ENCODE measurements around the gene RSRC1.

Gene RSRC1

DNA sequence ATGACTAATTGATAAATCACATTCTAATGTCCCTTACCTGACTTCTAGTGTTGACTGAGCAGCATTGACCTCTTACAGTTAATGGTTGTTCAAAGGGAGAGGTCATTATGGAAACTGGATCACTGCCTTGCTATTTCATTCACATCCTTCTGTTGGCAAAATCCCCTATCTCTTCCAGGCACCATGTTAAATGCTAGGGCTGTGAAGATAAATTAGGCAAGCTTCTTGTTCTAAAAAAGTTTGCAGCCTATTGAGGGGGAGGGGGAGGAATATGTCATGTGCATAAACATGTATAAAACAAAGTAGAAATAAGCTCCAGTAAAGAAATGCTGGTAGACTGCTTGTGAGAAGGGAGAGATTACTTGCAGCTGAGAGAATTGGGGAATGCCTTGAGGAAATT, 376.3 kb downstream of the RSRC1 start:
- H4K91ac ChIP-seq (ENCODE audit: low read depth, low read length) = no peak overlapping the region
- H3K9ac ChIP-seq (ENCODE audit: low read length) = no peak overlapping the region
- no peak overlapping the region for H3K4me2 ChIP-seq (ENCODE audit: low read length)
- H2AFZ ChIP-seq (ENCODE audit: insufficient read depth, low read length, poor library complexity) = no peak overlapping the region
- H3K4me3 ChIP-seq (ENCODE audit: low read depth, low read length) = no peak overlapping the region
- no peak overlapping the region for H4K8ac ChIP-seq (ENCODE audit: low read depth, low read length)
- no peak overlapping the region for H3K18ac ChIP-seq (ENCODE audit: low read length)
- H2BK5ac ChIP-seq (ENCODE audit: low read depth, low read length, poor library complexity) = no peak overlapping the region
- H4K12ac ChIP-seq (ENCODE audit: low read depth, low read length) = no peak overlapping the region
- H3K9me3 ChIP-seq (ENCODE audit: insufficient read depth, low read depth, low read length) = no peaks in the 10 kb centered on the region
- no peaks in the 10 kb centered on the region for H3K79me2 ChIP-seq (ENCODE audit: control insufficient read depth, insufficient read depth, low read length, poor library complexity)
- no peak overlapping the region for H3K27ac ChIP-seq (ENCODE audit: low read depth, low read length)
- no peak overlapping the region for H2BK12ac ChIP-seq (ENCODE audit: low read length)
- DNase-seq = peak in 1 of 2 donors; percentile 58
- H3K79me1 ChIP-seq (ENCODE audit: low read length) = no peaks in the 10 kb centered on the region
- H3K14ac ChIP-seq (ENCODE audit: low read length) = no peak overlapping the region
- no peak overlapping the region for H3K4ac ChIP-seq (ENCODE audit: low read depth, low read length)
- no peak overlapping the region for H2AK5ac ChIP-seq (ENCODE audit: low read length)
- no peak overlapping the region for H2BK120ac ChIP-seq (ENCODE audit: insufficient read depth, low read length, poor library complexity)
- H3K23ac ChIP-seq (ENCODE audit: low read length) = no peak overlapping the region
- no peaks in the 10 kb centered on the region for H3K36me3 ChIP-seq (ENCODE audit: control insufficient read depth in 1 of 2, insufficient read depth in 2 of 2, low read length in 2 of 2)
- no peaks in the 10 kb centered on the region for H3K4me1 ChIP-seq (ENCODE audit: control insufficient read depth in 1 of 2, insufficient read depth in 2 of 2, low read length in 2 of 2)
- H3K27me3 ChIP-seq (ENCODE audit: insufficient read depth, low read length) = no peaks in the 10 kb centered on the region

DNA sequence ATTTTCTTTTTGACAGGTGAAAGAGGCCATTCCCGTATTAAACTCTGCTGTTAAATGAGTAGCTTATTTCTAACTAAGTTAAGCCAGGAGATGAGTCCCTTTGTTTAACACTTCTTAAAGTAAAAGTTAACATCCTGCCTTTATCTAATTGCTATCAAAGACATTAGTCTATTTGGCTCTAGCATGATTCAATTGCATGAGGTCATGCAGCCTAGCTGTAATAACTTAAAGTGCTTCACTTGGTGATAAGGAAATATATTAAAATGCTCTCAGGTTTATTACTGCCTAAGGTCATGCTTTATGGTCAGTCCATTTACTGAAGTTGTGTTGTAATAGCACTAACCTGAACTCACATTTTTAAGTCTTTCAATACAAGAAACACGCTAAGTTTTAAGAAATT, 378.8 kb downstream of the RSRC1 start:
- no CpG with 5 or more reads among the region's 2 CpGs for WGBS (ENCODE audit: extremely low coverage, insufficient coverage, insufficient read length)
- Histone ChIP-seq H2BK12ac (ENCODE audit: low read length) (no peak overlapping the region), H3K27ac (ENCODE audit: low read depth, low read length) (no peak overlapping the region), H3K4me1 (ENCODE audit: control insufficient read depth in 1 of 2, insufficient read depth in 2 of 2, low read length in 2 of 2) (no peaks in the 10 kb centered on the region), H2BK120ac (ENCODE audit: insufficient read depth, low read length, poor library complexity) (no peak overlapping the region), H2AK5ac (ENCODE audit: low read length) (no peak overlapping the region), H4K12ac (ENCODE audit: low read depth, low read length) (no peak overlapping the region), H3K4me2 (ENCODE audit: low read length) (no peak overlapping the region), H3K27me3 (ENCODE audit: insufficient read depth, low read length) (no peaks in the 10 kb centered on the region), H3K23ac (ENCODE audit: low read length) (no peak overlapping the region), H4K91ac (ENCODE audit: low read depth, low read length) (no peak overlapping the region), H2AFZ (ENCODE audit: insufficient read depth, low read length, poor library complexity) (no peak overlapping the region), H3K9ac (ENCODE audit: low read length) (no peak overlapping the region), H3K4ac (ENCODE audit: low read depth, low read length) (no peak overlapping the region), H2BK5ac (ENCODE audit: low read depth, low read length, poor library complexity) (no peak overlapping the region), H3K18ac (ENCODE audit: low read length) (no peak overlapping the region), H3K36me3 (ENCODE audit: control insufficient read depth in 1 of 2, insufficient read depth in 2 of 2, low read length in 2 of 2) (no peaks in the 10 kb centered on the region), H3K79me1 (ENCODE audit: low read length) (no peaks in the 10 kb centered on the region), H3K9me3 (ENCODE audit: insufficient read depth, low read depth, low read length) (no peaks in the 10 kb centered on the region), H3K4me3 (ENCODE audit: low read depth, low read length) (no peak overlapping the region), H3K79me2 (ENCODE audit: control insufficient read depth, insufficient read depth, low read length, poor library complexity) (no peaks in the 10 kb centered on the region), H3K14ac (ENCODE audit: low read length) (no peak overlapping the region), H4K8ac (ENCODE audit: low read depth, low read length) (no peak overlapping the region)
- DNase-seq = no peak

DNA sequence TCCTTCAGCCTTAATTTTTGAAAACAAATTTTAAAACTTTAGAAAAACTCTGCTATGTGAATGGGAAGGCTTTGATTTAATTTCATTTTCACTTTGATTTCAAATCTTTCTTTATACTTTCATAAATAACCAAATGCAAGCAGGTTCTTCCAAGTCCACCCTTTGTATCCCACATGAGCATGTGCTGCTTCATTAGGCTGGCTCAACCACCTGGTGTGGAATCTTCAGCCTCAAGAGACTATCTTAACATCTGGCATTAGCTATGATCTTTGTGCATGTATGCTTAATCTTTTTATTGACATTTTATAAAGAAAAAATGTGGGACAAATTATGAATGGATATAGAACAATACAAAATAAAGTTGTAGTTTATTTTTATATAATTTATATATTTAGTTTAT, 379.3 kb downstream of the RSRC1 start:
- no peaks in the 10 kb centered on the region for H3K27me3 ChIP-seq (ENCODE audit: insufficient read depth, low read length)
- H2AK5ac ChIP-seq (ENCODE audit: low read length) = no peak overlapping the region
- no peak overlapping the region for H3K9ac ChIP-seq (ENCODE audit: low read length)
- H3K4me2 ChIP-seq (ENCODE audit: low read length) = no peak overlapping the region
- no peak overlapping the region for H4K12ac ChIP-seq (ENCODE audit: low read depth, low read length)
- H2BK5ac ChIP-seq (ENCODE audit: low read depth, low read length, poor library complexity) = no peak overlapping the region
- H3K4me1 ChIP-seq (ENCODE audit: control insufficient read depth in 1 of 2, insufficient read depth in 2 of 2, low read length in 2 of 2) = no peaks in the 10 kb centered on the region
- H3K18ac ChIP-seq (ENCODE audit: low read length) = no peak overlapping the region
- no peaks in the 10 kb centered on the region for H3K9me3 ChIP-seq (ENCODE audit: insufficient read depth, low read depth, low read length)
- H4K91ac ChIP-seq (ENCODE audit: low read depth, low read length) = no peak overlapping the region
- H3K36me3 ChIP-seq (ENCODE audit: control insufficient read depth in 1 of 2, insufficient read depth in 2 of 2, low read length in 2 of 2) = no peaks in the 10 kb centered on the region
- H2BK12ac ChIP-seq (ENCODE audit: low read length) = no peak overlapping the region
- H2AFZ ChIP-seq (ENCODE audit: insufficient read depth, low read length, poor library complexity) = no peak overlapping the region
- H3K4ac ChIP-seq (ENCODE audit: low read depth, low read length) = no peak overlapping the region
- H3K23ac ChIP-seq (ENCODE audit: low read length) = no peak overlapping the region
- H3K14ac ChIP-seq (ENCODE audit: low read length) = no peak overlapping the region
- no peak overlapping the region for H2BK120ac ChIP-seq (ENCODE audit: insufficient read depth, low read length, poor library complexity)
- H3K79me1 ChIP-seq (ENCODE audit: low read length) = no peaks in the 10 kb centered on the region
- H3K79me2 ChIP-seq (ENCODE audit: control insufficient read depth, insufficient read depth, low read length, poor library complexity) = no peaks in the 10 kb centered on the region
- H3K4me3 ChIP-seq (ENCODE audit: low read depth, low read length) = no peak overlapping the region
- H3K27ac ChIP-seq (ENCODE audit: low read depth, low read length) = no peak overlapping the region
- no peak for DNase-seq
- no peak overlapping the region for H4K8ac ChIP-seq (ENCODE audit: low read depth, low read length)

DNA sequence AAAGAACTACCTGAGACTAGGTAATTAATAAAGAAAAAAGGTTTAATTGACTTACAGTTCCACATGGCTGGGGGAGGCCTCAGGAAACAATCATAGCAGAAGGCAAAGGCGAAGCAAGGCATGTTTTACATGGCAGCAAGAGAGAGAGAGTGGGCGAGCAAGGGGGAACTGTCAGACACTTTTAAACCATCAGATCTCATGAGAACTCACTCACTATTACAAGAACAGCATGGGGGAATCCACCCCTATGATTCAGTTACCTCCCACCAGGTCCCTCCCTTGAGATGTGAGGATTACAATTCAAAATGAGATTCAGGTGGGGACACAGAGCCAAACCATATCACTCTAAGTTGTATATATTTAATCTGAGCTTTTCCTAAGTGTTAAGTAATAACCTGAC, 382.1 kb downstream of the RSRC1 start:
- H3K4me1 ChIP-seq (ENCODE audit: control insufficient read depth in 1 of 2, insufficient read depth in 2 of 2, low read length in 2 of 2) = no peaks in the 10 kb centered on the region
- DNase-seq = no peak

DNA sequence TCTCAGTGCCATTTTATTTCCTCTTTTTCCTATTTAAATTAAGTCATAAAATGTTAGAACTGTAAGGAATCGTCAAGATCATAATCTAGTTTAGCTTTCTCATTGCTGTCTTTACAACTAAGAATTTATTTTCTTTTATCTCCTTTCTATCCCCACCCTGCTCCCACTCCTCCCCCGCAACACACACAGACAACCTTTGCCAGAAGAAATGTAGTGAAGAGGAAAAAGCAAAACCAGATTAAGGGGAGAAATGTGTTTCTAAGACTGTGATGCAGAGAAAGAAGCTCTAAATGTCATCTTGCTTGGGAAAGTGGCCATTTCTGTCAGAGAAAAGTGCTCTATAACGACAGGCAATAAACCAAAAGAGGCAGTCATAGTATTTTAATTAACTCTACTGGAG, 382.8 kb downstream of the RSRC1 start:
- Histone ChIP-seq H3K79me2 (ENCODE audit: control insufficient read depth, insufficient read depth, low read length, poor library complexity) (no peaks in the 10 kb centered on the region), H3K27ac (ENCODE audit: low read depth, low read length) (no peak overlapping the region), H4K91ac (ENCODE audit: low read depth, low read length) (no peak overlapping the region), H3K4me2 (ENCODE audit: low read length) (no peak overlapping the region), H4K8ac (ENCODE audit: low read depth, low read length) (no peak overlapping the region), H3K14ac (ENCODE audit: low read length) (no peak overlapping the region), H3K4ac (ENCODE audit: low read depth, low read length) (no peak overlapping the region), H3K23ac (ENCODE audit: low read length) (no peak overlapping the region), H2BK5ac (ENCODE audit: low read depth, low read length, poor library complexity) (no peak overlapping the region), H3K79me1 (ENCODE audit: low read length) (no peaks in the 10 kb centered on the region), H3K27me3 (ENCODE audit: insufficient read depth, low read length) (no peaks in the 10 kb centered on the region), H3K4me1 (ENCODE audit: control insufficient read depth in 1 of 2, insufficient read depth in 2 of 2, low read length in 2 of 2) (no peaks in the 10 kb centered on the region), H3K9me3 (ENCODE audit: insufficient read depth, low read depth, low read length) (no peaks in the 10 kb centered on the region), H2AK5ac (ENCODE audit: low read length) (no peak overlapping the region), H2BK12ac (ENCODE audit: low read length) (no peak overlapping the region), H3K18ac (ENCODE audit: low read length) (no peak overlapping the region), H3K9ac (ENCODE audit: low read length) (no peak overlapping the region), H2AFZ (ENCODE audit: insufficient read depth, low read length, poor library complexity) (no peak overlapping the region), H4K12ac (ENCODE audit: low read depth, low read length) (no peak overlapping the region), H2BK120ac (ENCODE audit: insufficient read depth, low read length, poor library complexity) (no peak overlapping the region), H3K4me3 (ENCODE audit: low read depth, low read length) (no peak overlapping the region), H3K36me3 (ENCODE audit: control insufficient read depth in 1 of 2, insufficient read depth in 2 of 2, low read length in 2 of 2) (no peaks in the 10 kb centered on the region)
- no CpG with 5 or more reads among the region's 3 CpGs for WGBS (ENCODE audit: extremely low coverage, insufficient coverage, insufficient read length)
- no peak for DNase-seq

More for the DNA sequence above, 382.1 kb downstream of the RSRC1 start:
- H3K4ac ChIP-seq (ENCODE audit: low read depth, low read length) = no peak overlapping the region
- no peak overlapping the region for H2AK5ac ChIP-seq (ENCODE audit: low read length)
- H3K18ac ChIP-seq (ENCODE audit: low read length) = no peak overlapping the region
- H3K14ac ChIP-seq (ENCODE audit: low read length) = no peak overlapping the region
- no peaks in the 10 kb centered on the region for H3K79me1 ChIP-seq (ENCODE audit: low read length)
- no peaks in the 10 kb centered on the region for H3K79me2 ChIP-seq (ENCODE audit: control insufficient read depth, insufficient read depth, low read length, poor library complexity)
- H4K12ac ChIP-seq (ENCODE audit: low read depth, low read length) = no peak overlapping the region
- no peak overlapping the region for H4K8ac ChIP-seq (ENCODE audit: low read depth, low read length)
- no peak overlapping the region for H3K27ac ChIP-seq (ENCODE audit: low read depth, low read length)
- H3K9me3 ChIP-seq (ENCODE audit: insufficient read depth, low read depth, low read length) = no peaks in the 10 kb centered on the region
- no peak overlapping the region for H3K4me3 ChIP-seq (ENCODE audit: low read depth, low read length)
- no peak overlapping the region for H3K4me2 ChIP-seq (ENCODE audit: low read length)
- H4K91ac ChIP-seq (ENCODE audit: low read depth, low read length) = no peak overlapping the region
- no peak overlapping the region for H3K9ac ChIP-seq (ENCODE audit: low read length)
- H3K36me3 ChIP-seq (ENCODE audit: control insufficient read depth in 1 of 2, insufficient read depth in 2 of 2, low read length in 2 of 2) = no peaks in the 10 kb centered on the region
- no peaks in the 10 kb centered on the region for H3K27me3 ChIP-seq (ENCODE audit: insufficient read depth, low read length)
- H2BK120ac ChIP-seq (ENCODE audit: insufficient read depth, low read length, poor library complexity) = no peak overlapping the region
- H3K23ac ChIP-seq (ENCODE audit: low read length) = no peak overlapping the region
- no peak overlapping the region for H2BK5ac ChIP-seq (ENCODE audit: low read depth, low read length, poor library complexity)
- H2BK12ac ChIP-seq (ENCODE audit: low read length) = no peak overlapping the region
- no CpG with 5 or more reads among the region's 2 CpGs for WGBS (ENCODE audit: extremely low coverage, insufficient coverage, insufficient read length)
- no peak overlapping the region for H2AFZ ChIP-seq (ENCODE audit: insufficient read depth, low read length, poor library complexity)

Measured in trophoblast cell (in vitro differentiated cells and primary cell).